DND-41 (cell line): Measurements from ENCODE around the gene MORN1.

Experiments
- CTCF ChIP-seq: IDR thresholded peaks from 2 replicates; pipeline ENCODE4 v1.5.1; 2012; ENCODE audit warnings: borderline replicate concordance, low read length, moderate library complexity, mild to moderate bottlenecking; ENCODE audit not compliant: poor library complexity, severe bottlenecking; ENCODE audit errors: extremely low read depth
- EZH2 ChIP-seq: IDR thresholded peaks from 3 replicates; pipeline ENCODE4 v1.6.1; 2012; ENCODE audit warnings: borderline replicate concordance, low read depth, mild to moderate bottlenecking, moderate library complexity, low read length, inconsistent platforms; ENCODE audit not compliant: severe bottlenecking

GRCh38 chr1:2295526-2295925 lies 95.8 kb downstream of the MORN1 start:
- no peak for TF ChIP-seq CTCF
- no peak for TF ChIP-seq EZH2
